T-helper 2 cell treated with Interferon-gamma antibody and Interleukin-4, amounts not matched to agents 5 μg/mL and 100 μg/mL, for 36 hours (primary cell): ENCODE data around the gene FAAH.
A peak's percentile ranks its signal among the peaks of the same experiment; 100 is the strongest.

Experiments used
- DNase-seq: peaks from one replicate; pipeline ENCODE4 v3.0.0; 2021; ENCODE audit warnings: low spot score
- H3K27ac Mint-ChIP-seq: one replicate; pipeline ENCODE4 v1.8.0; 2021; ENCODE audit warnings: mild to moderate bottlenecking, mixed read lengths
- H3K27me3 Mint-ChIP-seq: one replicate; pipeline ENCODE4 v1.8.0; 2021; ENCODE audit warnings: low read depth, mixed read lengths
- H3K36me3 Mint-ChIP-seq: one replicate; pipeline ENCODE4 v1.8.0; 2021; ENCODE audit warnings: low read depth, mixed read lengths
- H3K4me1 Mint-ChIP-seq: one replicate; pipeline ENCODE4 v1.8.0; 2021; ENCODE audit warnings: low read depth, mixed read lengths
- H3K4me3 Mint-ChIP-seq: one replicate; pipeline ENCODE4 v1.8.0; 2022; ENCODE audit warnings: mild to moderate bottlenecking, moderate library complexity, mixed read lengths
- H3K9me3 Mint-ChIP-seq: one replicate; pipeline ENCODE4 v1.8.0; 2021; ENCODE audit warnings: mixed read lengths

The FAAH gene

DNA sequence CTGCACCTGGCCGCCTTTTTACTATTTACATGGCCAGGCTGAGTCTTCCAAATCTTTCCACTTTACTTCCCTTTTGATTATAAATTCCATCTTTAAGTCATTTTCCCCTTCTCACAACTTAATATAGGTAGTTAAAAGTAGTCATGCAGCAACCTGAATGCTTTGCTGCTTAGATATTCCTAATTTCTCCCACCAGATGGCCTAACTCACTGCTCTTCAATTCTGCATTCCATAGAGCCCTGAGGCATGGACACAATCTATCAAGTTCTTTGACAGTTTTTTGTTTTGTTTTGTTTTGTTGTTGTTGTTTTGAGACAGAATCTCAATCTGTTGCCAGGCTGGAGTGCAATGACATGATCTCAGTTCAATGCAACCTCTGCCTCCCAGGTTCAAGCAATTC is 21.7 kb upstream of the FAAH start:
- no peak overlapping the region for H3K4me3 Mint-ChIP-seq
- no peaks in the 10 kb centered on the region for H3K9me3 Mint-ChIP-seq
- no peak overlapping the region for H3K27ac Mint-ChIP-seq
- peaks cover 7% of the 10 kb centered on the region for H3K36me3 Mint-ChIP-seq
- peaks cover 3% of the 10 kb centered on the region for H3K4me1 Mint-ChIP-seq
- no peak for DNase-seq
- no peaks in the 10 kb centered on the region for H3K27me3 Mint-ChIP-seq

DNA sequence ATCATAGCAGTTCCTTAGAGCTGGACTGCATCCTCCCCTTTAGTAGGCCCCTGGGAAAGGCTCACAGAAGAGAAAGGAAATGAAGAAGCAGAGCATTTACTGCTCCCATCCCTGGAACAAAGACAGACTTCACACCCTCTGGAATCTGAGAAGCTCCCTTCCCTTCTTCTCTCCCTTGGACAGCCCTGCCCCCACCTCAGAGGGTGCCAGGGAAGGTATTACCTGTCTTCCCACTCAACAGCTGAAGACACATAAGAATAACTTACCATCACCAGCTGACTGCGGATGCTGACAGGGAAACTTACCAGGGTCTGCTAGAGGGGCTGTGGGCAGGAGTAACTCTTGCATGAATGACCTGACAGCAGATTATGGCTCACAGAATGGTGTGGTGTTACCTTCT is 14.1 kb upstream of the FAAH start:
- Mint-ChIP-seq H3K9me3 (peaks cover 4% of the 10 kb centered on the region), H3K4me3 (no peak overlapping the region), H3K36me3 (no peaks in the 10 kb centered on the region), H3K27ac (no peak overlapping the region), H3K27me3 (no peaks in the 10 kb centered on the region), H3K4me1 (no peaks in the 10 kb centered on the region)
- no peak for DNase-seq

DNA sequence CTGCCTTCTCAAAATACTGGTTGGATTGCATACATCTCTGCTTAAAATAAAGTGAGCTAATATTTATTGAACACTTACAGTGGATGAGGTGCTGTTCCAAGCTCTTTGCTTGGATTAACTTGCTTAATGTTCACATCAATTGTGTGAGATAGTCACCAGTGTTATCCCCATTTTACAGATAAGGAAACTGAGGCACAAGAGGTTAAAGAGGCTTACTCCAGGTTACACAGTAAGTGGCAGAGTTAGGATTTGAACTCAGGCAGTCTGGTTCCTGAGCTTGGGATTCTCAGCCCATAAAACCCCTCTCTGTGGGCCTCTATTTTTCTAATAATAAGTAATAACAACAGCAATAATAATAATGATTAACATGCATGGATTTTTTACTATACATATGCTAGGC is 13.6 kb upstream of the FAAH start:
- H3K9me3 Mint-ChIP-seq, result peaks cover 5% of the 10 kb centered on the region
- no peaks in the 10 kb centered on the region for H3K36me3 Mint-ChIP-seq
- no peaks in the 10 kb centered on the region for H3K4me1 Mint-ChIP-seq
- DNase-seq, result no peak
- no peak overlapping the region for H3K27ac Mint-ChIP-seq
- no peak overlapping the region for H3K4me3 Mint-ChIP-seq
- no peaks in the 10 kb centered on the region for H3K27me3 Mint-ChIP-seq

DNA sequence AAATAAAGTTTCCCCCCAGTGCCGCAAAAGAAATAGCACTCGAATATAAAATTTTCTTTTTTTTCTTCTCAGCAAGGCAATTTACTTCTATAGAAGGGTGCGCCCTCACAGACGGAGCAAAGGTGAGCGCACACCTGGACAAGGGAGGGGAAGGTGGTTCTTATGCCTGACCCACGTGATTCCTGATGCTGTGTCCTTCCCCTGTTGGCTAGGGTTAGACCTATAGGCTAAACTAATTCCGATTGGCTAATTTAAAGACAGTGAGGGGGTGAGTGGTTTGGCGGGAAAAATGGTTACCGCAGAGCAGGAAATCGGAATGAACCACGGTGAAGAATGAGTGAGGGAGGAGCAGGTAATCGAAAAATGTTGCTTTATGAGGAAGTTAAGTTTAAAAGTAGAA is 607 bp upstream of the FAAH start:
- Mint-ChIP-seq H3K4me3 (peak overlapping the region; percentile 63), H3K4me1 (peaks cover 2% of the 10 kb centered on the region), H3K27me3 (peaks cover 26% of the 10 kb centered on the region), H3K27ac (no peak overlapping the region), H3K9me3 (peaks cover 18% of the 10 kb centered on the region), H3K36me3 (peaks cover 7% of the 10 kb centered on the region)
- DNase-seq, result no peak

DNA sequence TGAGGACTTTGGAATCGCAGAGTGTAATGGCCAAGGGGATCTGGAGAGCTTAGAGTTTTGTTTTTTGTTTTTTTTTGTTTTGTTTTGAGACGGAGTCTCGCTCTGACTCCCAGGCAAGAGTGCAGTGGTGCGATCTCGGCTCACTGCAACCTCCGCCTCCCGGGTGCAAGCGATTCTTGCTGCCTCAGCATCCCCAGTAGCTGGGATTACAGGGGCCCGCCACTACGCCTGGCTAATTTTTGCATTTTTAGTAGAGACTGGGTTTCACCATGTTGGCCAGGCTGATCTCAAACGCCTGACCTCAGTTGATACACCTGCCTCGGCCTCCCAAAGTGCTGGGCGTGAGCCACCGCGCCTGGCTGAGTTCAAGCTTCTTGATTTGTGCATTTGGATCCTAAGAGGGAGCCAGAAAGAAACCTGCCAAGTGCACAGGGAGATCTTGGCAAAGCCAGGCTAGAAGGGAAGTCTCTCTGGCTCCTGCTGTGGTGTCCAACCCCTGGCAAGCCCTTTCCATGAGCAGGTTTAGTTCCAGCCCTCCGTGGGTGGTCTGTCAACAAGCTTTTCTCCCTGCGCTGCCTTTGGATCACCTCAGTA is 852 bp downstream of the FAAH start:
- Mint-ChIP-seq H3K27me3 (peaks cover 29% of the 10 kb centered on the region), H3K9me3 (peaks cover 18% of the 10 kb centered on the region), H3K4me3 (peak overlapping the region; percentile 76), H3K36me3 (peaks cover 7% of the 10 kb centered on the region), H3K27ac (no peak overlapping the region), H3K4me1 (peaks cover 2% of the 10 kb centered on the region)
- DNase-seq, result no peak

DNA sequence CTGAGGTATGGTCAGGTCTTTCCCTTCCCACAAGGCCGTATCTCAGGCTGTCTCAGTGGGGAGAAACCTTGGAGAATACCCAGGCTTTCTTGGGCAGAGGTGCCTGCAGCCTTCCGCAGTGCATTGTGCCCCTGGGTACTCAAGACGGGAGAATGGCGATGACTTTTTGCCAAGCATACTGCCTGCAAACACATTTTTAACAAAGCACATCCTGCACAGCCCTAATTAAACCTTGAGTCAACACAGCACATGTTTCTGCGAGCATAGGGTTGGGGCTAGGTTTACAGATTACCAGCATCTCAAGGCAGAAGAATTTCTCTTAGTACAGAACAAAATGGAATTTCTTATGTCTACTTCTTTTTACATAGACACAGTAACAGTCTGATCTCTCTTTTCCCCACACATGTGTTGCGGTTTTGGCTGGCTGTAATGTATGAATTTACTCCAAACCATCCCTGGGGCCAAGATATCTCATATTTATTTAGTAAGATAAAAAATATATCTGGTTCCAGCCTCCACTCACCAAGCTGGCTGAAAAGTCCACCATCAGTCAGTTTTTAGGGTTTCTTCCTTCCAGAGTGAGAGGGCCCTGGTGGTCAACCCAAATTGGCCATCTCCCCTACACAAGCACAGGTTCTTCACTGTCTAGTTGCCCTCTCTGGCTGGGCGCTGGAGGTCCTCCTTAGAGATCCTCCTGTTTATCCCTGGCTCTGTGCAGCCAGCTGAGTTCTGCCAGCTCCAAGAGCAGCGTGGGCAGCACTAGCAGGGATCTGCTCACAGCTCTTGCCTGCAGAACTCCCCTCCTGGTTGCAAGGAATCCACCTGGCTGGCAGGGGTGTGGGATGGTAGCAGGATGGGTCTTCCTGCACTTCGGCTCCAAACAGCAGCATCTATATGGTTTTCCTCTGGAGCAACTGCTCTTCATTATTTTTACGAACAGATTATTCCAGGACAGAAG is 2.6 kb downstream of the FAAH start:
- no peak for DNase-seq
- peaks cover 18% of the 10 kb centered on the region for H3K9me3 Mint-ChIP-seq
- H3K27me3 Mint-ChIP-seq, result peaks cover 29% of the 10 kb centered on the region
- H3K4me1 Mint-ChIP-seq, result peaks cover 2% of the 10 kb centered on the region
- peaks cover 7% of the 10 kb centered on the region for H3K36me3 Mint-ChIP-seq
- H3K27ac Mint-ChIP-seq, result no peak overlapping the region
- H3K4me3 Mint-ChIP-seq, result no peak overlapping the region

DNA sequence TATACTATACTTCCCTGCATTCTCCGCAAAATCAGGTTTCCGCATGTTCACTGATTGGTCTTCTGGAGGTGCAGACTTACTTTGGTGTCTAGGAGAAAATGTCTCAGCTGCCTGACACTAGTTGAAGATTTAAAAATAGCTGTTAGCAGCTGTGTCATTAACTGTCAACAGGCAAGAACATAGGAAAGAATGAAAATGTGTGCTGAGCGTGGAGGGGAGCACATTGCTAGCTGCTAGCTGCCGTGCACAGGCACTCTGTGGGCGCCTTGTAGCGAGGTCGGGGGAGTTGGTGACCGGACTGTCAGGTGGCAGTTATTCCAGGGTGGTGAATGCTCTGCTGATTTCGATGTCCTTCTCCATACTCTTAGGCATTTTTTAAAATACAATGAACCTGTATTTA is 5.2 kb downstream of the FAAH start:
- Mint-ChIP-seq H3K4me3 (no peak overlapping the region), H3K27me3 (peaks cover 19% of the 10 kb centered on the region), H3K36me3 (no peaks in the 10 kb centered on the region), H3K9me3 (no peaks in the 10 kb centered on the region), H3K4me1 (no peaks in the 10 kb centered on the region), H3K27ac (no peak overlapping the region)
- DNase-seq, result no peak

DNA sequence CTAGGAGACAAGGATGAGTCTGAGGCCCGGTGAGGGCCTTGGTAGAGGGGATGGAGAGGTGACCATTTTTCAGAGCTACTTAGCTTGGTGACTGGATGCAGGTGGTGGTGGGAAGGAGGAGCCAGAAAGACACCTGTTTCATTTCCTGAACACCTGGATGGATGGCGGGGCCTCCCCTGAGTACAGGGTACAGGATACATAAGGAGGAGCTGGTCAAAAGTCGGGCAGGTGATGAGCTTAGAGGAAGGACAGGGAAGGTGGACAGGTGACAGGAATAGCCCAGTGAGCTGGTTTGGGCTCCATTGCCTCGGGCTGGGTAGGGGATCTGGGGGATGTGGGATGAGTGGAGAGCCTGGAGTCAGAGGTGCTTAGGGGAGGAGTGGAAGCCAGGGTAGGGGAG is 6.3 kb downstream of the FAAH start:
- DNase-seq, result no peak
- H3K27me3 Mint-ChIP-seq, result peaks cover 14% of the 10 kb centered on the region
- no peak overlapping the region for H3K27ac Mint-ChIP-seq
- H3K9me3 Mint-ChIP-seq, result no peaks in the 10 kb centered on the region
- no peaks in the 10 kb centered on the region for H3K4me1 Mint-ChIP-seq
- H3K4me3 Mint-ChIP-seq, result no peak overlapping the region
- H3K36me3 Mint-ChIP-seq, result no peaks in the 10 kb centered on the region

DNA sequence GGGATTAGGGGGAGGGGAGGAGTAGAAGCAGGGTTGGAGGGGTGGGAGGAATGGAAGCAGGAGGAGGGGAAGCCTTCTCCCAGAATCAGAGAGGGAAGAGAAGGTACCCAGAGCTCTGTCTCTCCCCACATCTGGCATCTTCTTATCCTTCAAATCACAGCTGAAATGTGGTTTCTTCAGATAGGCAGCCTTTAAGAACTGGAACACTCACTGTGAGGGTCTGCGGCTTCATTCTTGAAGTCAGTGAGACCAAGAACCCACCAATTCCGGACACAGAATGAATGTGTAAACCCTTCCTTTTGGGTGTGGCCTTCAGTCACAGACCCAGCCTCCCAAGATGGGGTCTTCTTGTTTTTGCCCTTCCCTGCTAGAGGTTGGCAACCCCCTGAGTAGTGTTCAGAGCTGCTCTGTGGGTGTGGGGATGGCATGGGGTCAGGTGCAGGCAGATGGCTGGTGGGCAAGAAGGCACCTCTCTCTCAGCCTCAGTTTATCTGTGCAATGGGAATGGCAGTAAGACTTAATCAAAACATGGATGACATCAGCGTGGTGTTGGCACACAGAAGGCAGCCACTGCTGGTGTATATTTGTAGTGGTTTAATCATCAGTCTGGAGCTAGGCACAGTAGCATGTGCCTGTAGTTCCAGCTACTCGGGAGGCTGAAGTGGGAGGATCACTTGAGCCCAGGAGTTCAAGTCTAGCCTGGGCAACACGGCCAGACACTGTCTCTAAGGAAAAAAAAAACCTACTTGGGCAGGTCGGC is 7.2 kb downstream of the FAAH start:
- Mint-ChIP-seq H3K36me3 (no peaks in the 10 kb centered on the region), H3K4me3 (no peak overlapping the region), H3K27ac (no peak overlapping the region), H3K4me1 (no peaks in the 10 kb centered on the region), H3K9me3 (no peaks in the 10 kb centered on the region), H3K27me3 (peaks cover 5% of the 10 kb centered on the region)
- DNase-seq, result no peak

DNA sequence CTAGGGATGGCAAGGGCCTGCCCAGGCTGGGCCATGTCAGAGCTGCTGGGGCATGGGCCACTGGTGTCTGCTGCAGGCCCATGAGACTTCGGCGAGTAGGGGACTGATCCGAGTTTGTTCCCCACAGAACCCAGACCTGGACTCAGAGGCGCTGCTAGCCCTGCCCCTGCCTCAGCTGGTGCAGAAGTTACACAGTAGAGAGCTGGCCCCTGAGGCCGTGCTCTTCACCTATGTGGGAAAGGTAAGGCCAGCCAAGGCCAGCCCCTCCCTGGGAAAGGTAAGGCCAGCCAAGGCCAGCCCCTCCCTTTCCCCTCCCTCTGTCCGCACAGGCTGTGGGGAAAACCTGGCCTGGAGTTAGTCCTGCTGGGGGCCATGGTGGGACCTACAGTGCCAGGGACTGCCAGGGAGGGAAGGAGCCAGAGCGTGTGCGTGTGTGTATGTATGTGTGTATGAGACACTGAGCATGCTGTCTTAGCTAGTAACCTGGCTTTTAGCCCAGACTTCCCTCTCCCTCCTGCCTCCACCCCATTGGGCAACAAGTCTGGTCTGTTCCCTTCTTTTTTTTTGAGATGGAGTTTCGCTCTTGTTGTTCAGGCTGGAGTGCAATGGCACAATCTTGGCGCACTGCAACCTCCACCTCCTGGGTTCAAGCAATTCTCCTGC is 8.0 kb downstream of the FAAH start:
- Mint-ChIP-seq H3K9me3 (no peaks in the 10 kb centered on the region), H3K4me1 (no peaks in the 10 kb centered on the region), H3K27me3 (peaks cover 5% of the 10 kb centered on the region), H3K27ac (no peak overlapping the region), H3K36me3 (no peaks in the 10 kb centered on the region), H3K4me3 (no peak overlapping the region)
- no peak for DNase-seq

DNA sequence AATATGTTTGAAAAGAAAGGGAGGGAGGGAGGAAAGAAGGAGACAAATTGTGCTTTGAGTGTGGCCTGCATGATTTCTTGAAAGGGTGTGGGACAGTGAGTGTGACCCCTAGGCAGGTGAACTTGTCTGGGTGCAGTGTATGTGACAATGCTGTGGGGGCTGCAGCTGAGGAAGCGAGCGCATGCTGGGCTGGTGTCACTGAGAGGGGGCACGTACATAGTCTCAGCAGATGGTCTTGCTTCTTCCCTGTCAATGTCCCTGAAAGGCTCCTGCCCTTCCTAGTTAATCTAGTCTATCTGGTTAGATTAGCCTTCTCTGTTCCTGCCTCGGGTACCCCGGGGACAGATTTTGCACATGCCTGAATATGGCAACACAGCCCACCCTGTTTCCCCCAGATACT is 9.8 kb downstream of the FAAH start:
- Mint-ChIP-seq H3K27ac (no peak overlapping the region), H3K9me3 (no peaks in the 10 kb centered on the region), H3K4me3 (no peak overlapping the region), H3K4me1 (no peaks in the 10 kb centered on the region), H3K36me3 (no peaks in the 10 kb centered on the region), H3K27me3 (peaks cover 3% of the 10 kb centered on the region)
- DNase-seq, result no peak

DNA sequence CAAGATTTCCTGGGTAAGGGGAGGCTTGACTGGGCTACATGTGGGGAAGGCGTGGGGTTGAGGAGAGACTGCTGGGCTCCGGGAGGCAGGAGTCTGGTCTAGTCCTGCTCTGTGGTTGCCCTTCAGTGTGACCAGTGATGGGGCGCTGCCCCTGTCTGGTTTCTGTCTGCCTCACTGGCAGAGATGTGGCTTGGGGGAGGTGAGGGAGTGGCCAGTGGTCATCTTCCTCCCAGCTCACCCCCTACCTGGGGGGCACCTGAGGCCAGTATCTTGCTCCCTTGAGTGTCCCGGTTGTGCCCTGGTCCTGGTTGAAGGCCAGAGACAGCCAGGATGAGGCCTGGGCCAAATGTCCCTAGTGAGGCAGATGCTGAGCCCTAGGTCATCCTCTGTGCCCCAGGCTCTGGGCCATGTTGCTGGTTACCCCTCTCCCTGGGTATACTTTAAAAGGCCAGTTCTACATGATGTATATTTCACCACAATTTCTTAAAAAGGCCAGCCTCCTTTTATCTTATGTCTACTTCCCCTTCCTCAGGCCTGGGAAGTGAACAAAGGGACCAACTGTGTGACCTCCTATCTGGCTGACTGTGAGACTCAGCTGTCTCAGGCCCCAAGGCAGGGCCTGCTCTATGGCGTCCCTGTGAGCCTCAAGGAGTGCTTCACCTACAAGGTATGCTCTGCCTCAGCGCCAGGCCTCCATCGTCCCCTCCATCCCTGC is 10.5 kb downstream of the FAAH start:
- no peaks in the 10 kb centered on the region for H3K36me3 Mint-ChIP-seq
- no peaks in the 10 kb centered on the region for H3K9me3 Mint-ChIP-seq
- no peaks in the 10 kb centered on the region for H3K4me1 Mint-ChIP-seq
- no peak overlapping the region for H3K27ac Mint-ChIP-seq
- no peak overlapping the region for H3K4me3 Mint-ChIP-seq
- H3K27me3 Mint-ChIP-seq, result peaks cover 3% of the 10 kb centered on the region
- DNase-seq, result no peak

DNA sequence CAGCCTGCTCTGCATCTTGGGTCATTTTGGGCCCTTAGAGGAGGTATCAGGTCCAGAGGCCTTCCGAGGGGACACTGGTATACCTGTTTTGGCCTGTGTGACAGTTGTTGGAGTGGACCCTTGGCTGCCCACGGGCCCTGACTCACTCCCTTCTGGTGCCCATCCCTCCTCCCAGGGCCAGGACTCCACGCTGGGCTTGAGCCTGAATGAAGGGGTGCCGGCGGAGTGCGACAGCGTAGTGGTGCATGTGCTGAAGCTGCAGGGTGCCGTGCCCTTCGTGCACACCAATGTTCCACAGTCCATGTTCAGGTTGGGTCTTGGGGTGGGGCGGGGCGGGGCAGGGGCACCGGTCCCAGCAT is 11.1 kb downstream of the FAAH start:
- Mint-ChIP-seq H3K9me3 (no peaks in the 10 kb centered on the region), H3K27ac (no peak overlapping the region), H3K36me3 (no peaks in the 10 kb centered on the region), H3K4me1 (no peaks in the 10 kb centered on the region), H3K4me3 (no peak overlapping the region), H3K27me3 (no peaks in the 10 kb centered on the region)
- no peak for DNase-seq
